GM21717 (cell line): ENCODE results near the gene CCDC93.
"Not testable (repeated sequence)": the region's sequence is repeated elsewhere in the genome, so short reads cannot be mapped to it uniquely, and the experiment has no call there.

Experiments used
- ATAC-seq: cut with Tn5 transposase; IDR thresholded peaks from one replicate; pipeline ENCODE4 v1.9.1; 2021; ENCODE audit warnings: mild to moderate bottlenecking, moderate library complexity; ENCODE audit not compliant: unreplicated experiment

CCDC93 gene

DNA sequence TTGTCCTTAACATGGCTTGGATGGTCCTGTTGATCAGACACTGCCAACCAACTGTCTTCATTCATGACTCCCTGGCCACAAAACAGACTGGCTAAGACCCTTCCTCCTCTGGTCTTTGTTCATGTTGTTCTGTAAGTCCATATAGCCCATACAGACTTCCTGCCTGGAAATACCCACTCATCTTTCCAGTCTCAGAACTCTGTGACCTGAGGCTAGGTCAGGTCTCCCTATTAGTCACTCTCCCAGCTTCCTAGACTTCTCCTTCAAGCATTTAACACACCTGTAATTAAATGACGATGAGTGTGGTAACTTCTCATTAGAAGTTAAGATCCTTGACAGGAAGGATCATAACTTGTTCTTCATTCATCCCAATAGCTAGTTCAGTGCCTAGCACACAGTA, 56.3 kb downstream of the CCDC93 start:
- ATAC-seq = no peak

DNA sequence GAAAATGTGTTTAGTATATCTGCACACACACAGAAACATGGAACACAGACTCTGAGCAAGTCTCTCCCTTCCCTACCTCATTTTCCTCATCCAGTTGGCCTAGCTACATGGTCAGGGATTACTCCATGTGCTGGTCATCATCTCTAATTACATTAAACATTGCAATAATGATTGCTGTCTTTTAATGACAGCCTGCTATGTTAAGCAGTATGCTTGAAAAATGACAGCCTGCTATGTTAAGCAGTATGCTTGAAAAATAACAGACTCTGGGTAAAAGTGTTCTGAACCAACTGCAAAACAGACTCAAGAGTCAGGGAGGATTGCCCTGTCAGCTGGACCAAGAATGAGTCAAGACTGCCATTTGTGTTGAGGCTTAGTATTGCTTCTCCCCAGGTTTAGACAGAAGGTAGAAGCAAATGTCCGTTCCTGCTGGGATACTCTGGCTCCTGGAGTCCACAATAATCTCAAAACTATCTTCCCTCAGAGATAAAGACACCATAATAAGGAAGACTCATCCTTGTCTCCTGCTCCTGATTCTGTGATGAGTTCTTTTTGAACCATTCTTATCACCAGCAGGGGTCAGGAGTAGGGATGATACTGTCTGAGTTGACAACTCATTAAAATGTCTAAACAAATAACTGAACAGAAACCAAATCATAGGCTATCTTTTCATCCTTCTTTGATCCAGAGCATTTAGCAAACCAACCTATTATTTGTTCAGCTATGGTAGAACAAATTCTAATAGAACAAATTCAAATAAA, 57.7 kb downstream of the CCDC93 start:
- ATAC-seq = no peak

DNA sequence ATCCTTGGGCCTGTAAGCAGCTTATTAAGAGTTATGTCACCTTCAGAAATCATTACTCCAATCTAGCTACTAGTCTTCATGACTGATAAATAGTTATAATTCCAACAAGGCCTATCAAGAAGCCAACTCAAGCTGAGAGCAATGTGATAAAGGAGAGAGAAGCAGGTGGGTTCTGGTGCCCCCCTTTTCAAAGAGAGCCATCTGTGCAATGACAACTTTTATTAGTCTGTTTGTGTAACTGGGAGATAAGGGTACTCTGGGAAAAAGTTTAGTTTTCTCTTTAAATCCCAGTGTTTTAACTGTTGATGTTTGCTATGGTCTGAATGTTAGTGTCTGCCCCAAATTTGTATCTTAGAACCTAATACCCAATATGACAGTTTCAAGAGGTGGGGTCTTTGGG, 60.6 kb downstream of the CCDC93 start:
- ATAC-seq = no peak

- ATAC-seq = no peak
These were observed 61.2 kb downstream of the CCDC93 start for GRCh38 chr2:117952701-117953100.

DNA sequence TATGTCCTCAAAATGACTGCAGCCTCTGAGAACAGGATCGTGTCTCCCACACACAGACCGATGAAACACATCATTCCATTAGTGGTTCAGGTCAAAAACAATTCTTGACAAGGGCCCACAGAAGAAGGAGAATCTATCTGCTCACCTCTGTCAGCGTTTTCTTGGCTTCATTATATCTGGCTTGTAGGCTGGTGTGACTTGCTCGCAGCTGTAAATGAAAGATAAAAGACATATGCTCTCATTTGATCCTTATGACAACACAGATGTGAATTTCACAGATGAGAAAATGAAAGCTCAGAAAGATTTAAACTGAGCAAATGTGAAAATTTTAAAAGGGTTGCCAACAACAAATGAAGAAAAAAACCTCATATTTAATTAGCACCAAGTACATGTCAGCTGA, 61.6 kb downstream of the CCDC93 start:
- ATAC-seq = no peak

GRCh38 chr2:117949806-117950205, 64.1 kb downstream of the CCDC93 start:
- ATAC-seq = no peak

- ATAC-seq = no peak
These were observed 65.3 kb downstream of the CCDC93 start for GRCh38 chr2:117948615-117949014.

DNA sequence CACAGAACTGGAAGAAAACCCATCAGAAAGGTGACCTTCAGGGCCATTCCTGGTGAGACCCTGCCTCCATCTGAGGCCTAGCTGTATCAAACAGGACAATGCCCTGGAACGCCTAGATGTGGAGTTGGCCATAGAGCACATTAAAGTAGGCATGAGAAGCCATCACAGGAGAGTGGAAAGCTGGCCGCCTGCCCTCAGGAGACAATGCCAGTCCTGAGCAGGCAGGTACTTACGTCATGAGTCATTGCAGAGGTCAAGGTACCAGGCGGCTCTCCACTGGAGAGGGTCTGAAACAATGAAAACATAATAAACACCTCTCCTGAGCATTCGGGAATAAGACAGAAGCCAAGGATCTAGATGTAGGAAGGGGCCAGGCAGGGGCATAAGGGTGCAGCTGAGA, 68.6 kb downstream of the CCDC93 start:
- ATAC-seq = no peak

- no peak for ATAC-seq
These were observed 69.1 kb downstream of the CCDC93 start for GRCh38 chr2:117944816-117945215.

GRCh38 chr2:117943013-117943672, 70.7 kb downstream of the CCDC93 start:
- ATAC-seq = no peak

DNA sequence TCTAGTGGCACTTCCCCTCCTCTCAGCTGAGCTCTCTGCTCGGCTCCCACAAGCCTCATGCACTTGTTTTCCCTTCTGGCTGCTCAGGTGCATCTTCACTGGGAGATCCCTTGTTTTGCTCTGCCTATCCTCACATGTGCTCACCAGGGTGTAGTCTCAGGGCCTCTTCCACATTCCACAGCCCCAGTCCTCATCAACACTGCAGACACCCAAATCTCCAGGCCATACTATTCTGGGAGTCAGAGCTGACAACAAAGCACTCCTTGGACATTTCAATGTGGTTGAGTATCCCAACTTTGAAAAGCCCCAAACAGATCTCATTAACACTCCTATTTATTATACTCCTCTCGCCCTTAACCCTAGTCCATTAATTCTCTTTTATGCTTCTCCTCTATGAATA, 71.3 kb downstream of the CCDC93 start:
- ATAC-seq = no peak

GRCh38 chr2:117941693-117942092, 72.2 kb downstream of the CCDC93 start:
- no peak for ATAC-seq

- no peak for ATAC-seq
These were observed 73.4 kb downstream of the CCDC93 start for GRCh38 chr2:117940436-117940835.

GRCh38 chr2:117938611-117939010, 75.3 kb downstream of the CCDC93 start:
- ATAC-seq = no peak

- no peak for ATAC-seq
These were observed 76.9 kb downstream of the CCDC93 start for GRCh38 chr2:117936871-117937428.

DNA sequence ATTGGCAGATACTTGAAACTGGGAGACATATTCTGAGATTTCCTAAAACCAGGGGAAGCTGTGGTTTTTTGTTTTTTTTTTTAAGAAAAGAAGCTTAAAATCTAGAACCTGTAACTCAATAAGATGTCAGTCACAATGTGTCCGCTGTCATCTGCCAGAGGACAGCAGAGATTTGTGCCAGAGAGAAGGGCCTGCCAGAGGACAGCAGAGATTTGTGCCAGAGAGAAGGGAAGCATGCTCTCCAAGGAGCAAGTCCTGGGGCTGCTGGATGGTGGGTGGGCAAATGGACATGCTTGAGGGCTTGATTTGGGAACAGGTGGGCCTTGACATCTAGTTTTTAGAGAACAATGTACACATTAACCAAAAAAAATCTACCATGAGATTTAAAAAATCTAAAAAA, 77.9 kb downstream of the CCDC93 start:
- no peak for ATAC-seq

DNA sequence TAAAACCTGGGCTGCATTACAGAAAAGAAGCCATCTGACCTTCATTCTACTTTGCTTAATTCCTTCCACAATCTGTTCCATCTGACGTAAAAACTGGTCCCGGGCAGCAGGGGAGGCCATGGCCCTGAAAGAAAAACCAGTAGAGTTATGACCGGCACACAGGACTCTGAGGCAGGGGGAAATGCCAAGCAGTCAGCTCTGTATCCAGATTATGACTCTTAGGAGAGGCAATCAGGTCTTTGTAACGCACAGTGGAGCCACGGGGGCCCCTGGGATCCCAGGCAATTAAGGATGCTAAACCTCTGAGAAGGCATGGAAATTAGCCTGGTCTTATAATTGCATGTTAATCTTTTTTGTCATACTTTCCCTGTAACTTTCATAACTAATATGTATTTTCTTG, 78.4 kb downstream of the CCDC93 start:
- ATAC-seq = no peak

- ATAC-seq = no peak
These were observed 80.0 kb downstream of the CCDC93 start for GRCh38 chr2:117933884-117934354.

DNA sequence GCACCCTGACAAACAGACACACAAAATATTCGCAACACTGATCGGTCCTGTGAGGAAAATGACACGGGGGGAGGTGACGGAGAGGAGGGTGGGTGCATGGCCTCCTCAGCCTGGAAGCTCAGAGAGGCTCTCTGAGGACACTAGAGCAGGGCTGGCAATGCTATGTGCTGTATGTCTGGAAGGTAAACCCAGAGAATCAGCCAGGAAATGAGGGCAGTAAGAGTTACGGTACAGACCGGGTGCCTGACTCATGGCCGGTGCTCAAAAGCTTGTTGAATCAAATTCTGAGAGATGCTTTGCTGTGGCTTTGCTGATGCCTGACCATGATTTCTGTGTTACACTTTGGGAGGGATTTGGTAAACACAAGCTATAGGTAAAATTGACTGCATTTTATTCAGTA, 81.9 kb downstream of the CCDC93 start:
- no peak for ATAC-seq

DNA sequence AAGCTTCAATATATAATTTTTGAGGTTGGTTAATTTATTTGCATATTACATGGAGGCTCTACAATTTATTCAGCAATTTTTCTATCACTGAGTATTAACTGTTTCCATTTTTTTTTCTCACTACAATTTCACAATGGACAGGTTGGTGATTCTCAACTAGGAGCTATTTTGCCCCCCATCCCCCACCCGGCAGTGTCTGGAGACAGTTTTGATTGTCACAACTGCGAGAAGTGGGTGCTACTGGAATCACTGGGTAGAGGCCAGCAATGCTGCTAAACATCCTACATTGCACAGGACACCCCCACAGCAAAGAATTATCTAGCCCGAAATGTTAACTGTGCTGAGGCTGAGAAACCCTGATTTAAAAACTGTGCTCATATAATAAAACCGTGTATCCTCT, 82.6 kb downstream of the CCDC93 start:
- no peak for ATAC-seq

DNA sequence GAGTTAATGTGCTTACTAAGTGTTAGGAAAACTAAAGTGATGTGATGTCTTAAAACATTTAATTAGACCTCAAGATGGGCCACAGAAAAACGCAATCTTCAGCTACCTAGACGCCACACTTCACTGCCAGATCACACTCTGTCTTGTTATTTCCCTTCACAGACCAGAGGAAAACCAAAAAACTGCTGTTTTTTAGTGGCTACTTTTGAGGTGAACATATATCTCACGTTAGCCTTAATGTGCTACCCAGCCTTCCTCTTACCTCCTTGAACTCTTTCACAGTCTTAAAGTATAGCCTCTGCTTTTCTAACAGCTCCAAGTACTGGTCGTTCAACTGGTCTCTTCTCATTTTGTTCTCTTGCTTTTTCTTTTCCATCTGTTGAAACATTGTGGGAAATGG, 83.1 kb downstream of the CCDC93 start:
- ATAC-seq = no peak

DNA sequence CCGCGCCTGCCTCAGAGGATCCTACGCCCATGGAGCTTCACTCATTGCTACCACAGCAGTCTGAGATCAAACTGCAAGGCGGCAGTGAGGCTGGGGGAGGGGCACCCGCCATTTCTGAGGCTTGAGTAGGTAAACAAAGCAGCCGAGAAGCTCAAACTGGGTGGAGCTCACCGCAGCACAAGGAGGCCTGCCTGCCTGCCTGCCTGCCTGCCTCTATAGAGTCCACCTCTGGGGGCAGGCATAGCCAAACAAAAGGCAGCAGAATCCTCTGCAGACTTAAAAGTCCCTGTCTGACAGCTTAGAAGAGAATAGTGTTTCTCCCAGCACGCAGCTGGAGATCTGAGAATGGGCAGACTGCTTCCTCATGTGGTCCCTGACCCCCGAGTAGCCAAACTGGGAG, 90.4 kb downstream of the CCDC93 start:
- ATAC-seq = not testable (repeated sequence)
